ENCODE data around the gene HGS. TPM values are rescaled to one million over a fixed set of nuclear protein-coding genes. Genes with fewer than 3 reads are reported as not detected.

HGS gene
- total and polyA plus RNA-seq, 2 experiments from 2014 or later: 59.2 to 128 TPM

DNA sequence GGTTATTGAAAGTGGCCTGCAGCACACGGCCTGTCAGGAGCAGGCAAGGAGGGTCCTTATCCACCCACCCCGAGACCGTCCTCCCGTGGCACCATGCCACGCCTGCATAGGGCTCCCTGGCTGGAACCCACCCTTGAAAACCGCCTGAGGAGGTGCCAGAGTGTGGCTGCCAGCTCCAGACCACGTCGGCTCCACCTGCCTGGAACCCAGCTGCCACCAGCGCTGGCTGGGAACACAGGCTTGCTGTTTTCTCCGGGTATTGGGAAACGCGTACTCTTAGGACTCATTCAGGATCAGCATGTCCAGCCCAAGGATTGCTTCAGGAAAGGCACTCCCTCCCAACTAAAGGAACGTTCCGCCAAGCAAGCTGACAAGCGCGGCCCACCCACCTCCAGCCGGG, 6.9 kb upstream of the HGS start:
- no peaks in the 10 kb centered on the region for H3K9me2 ChIP-seq (replicated peaks; ENCODE audit: insufficient read depth)
- no peaks in the 10 kb centered on the region for H3K9me3 ChIP-seq (ENCODE audit: low read depth)
- no peak overlapping the region for H3K4me3 ChIP-seq
- H3K4me1 ChIP-seq (ENCODE audit: insufficient read depth): no peaks in the 10 kb centered on the region
- H3K79me2 ChIP-seq: peaks cover 15% of the 10 kb centered on the region
- no peak for DNase-seq (ENCODE audit: low spot score)
- H3K27me3 ChIP-seq: no peaks in the 10 kb centered on the region
- H3K4me2 ChIP-seq: no peak overlapping the region
- no peak overlapping the region for H3K27ac ChIP-seq
- 90% methylated on average over 17 of the region's 17 CpGs for WGBS (ENCODE audit: low lambda C conversion rate, missing lambda C conversion rate)
- H2AFZ ChIP-seq: no peak overlapping the region
- TF ChIP-seq EZH2phosphoT487 (IDR thresholded peaks at IDR 0.05; ENCODE audit: low read depth, severe bottlenecking, unreplicated experiment) (no peak), EZH2 (IDR thresholded peaks at IDR 0.05; ENCODE audit: borderline replicate concordance) (no peak)
- TF ChIP-seq, protein P1, sequence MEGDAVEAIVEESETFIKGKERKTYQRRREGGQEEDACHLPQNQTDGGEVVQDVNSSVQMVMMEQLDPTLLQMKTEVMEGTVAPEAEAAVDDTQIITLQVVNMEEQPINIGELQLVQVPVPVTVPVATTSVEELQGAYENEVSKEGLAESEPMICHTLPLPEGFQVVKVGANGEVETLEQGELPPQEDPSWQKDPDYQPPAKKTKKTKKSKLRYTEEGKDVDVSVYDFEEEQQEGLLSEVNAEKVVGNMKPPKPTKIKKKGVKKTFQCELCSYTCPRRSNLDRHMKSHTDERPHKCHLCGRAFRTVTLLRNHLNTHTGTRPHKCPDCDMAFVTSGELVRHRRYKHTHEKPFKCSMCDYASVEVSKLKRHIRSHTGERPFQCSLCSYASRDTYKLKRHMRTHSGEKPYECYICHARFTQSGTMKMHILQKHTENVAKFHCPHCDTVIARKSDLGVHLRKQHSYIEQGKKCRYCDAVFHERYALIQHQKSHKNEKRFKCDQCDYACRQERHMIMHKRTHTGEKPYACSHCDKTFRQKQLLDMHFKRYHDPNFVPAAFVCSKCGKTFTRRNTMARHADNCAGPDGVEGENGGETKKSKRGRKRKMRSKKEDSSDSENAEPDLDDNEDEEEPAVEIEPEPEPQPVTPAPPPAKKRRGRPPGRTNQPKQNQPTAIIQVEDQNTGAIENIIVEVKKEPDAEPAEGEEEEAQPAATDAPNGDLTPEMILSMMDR (IDR thresholded peaks at IDR 0.05; ENCODE audit: poor library complexity): no peak
- H3K36me3 ChIP-seq (replicated peaks; ENCODE audit: insufficient read depth, low read depth): no peaks in the 10 kb centered on the region
- H4K20me1 ChIP-seq (ENCODE audit: insufficient read depth, poor library complexity, severe bottlenecking): no peaks in the 10 kb centered on the region

DNA sequence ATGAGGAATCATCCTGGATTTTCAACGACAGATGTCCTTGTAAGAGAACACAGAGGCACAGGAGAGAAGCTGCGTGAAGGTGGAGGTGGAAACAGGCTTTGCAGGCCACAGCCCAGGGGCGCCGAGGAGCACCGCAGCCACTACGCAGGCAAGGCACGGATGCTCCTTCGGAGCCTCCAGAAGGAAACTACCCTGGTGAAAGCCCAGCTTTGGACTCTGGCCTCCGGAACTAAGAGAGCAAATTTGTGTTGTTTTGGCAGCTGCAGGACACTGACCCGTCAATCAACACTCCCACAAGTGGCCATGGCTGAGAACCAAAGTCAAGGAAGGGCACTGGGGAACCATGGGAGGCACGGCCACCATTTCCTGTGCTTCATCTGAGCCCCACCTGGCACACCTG, 3.7 kb upstream of the HGS start:
- Histone ChIP-seq H3K9me3 (ENCODE audit: low read depth) (no peaks in the 10 kb centered on the region), H4K20me1 (ENCODE audit: insufficient read depth, poor library complexity, severe bottlenecking) (peaks cover 5% of the 10 kb centered on the region), H2AFZ (no peak overlapping the region), H3K36me3 (replicated peaks; ENCODE audit: insufficient read depth, low read depth) (no peaks in the 10 kb centered on the region), H3K4me3 (no peak overlapping the region), H3K4me1 (ENCODE audit: insufficient read depth) (peaks cover 14% of the 10 kb centered on the region), H3K27ac (no peak overlapping the region), H3K9me2 (replicated peaks; ENCODE audit: insufficient read depth) (no peaks in the 10 kb centered on the region), H3K79me2 (peaks cover 43% of the 10 kb centered on the region), H3K27me3 (no peaks in the 10 kb centered on the region), H3K4me2 (no peak overlapping the region)
- 93% methylated on average over 11 of the region's 11 CpGs for WGBS (ENCODE audit: low lambda C conversion rate, missing lambda C conversion rate)
- no peak for DNase-seq (ENCODE audit: low spot score)
- TF ChIP-seq, protein P1 (IDR thresholded peaks at IDR 0.05; ENCODE audit: poor library complexity): no peak
- TF ChIP-seq EZH2phosphoT487 (IDR thresholded peaks at IDR 0.05; ENCODE audit: low read depth, severe bottlenecking, unreplicated experiment): no peak
- no peak for TF ChIP-seq EZH2 (IDR thresholded peaks at IDR 0.05; ENCODE audit: borderline replicate concordance)

GRCh38 chr17:81681672-81682071, 2.1 kb upstream of the HGS start:
- 93% methylated on average over 17 of the region's 17 CpGs for WGBS (ENCODE audit: low lambda C conversion rate, missing lambda C conversion rate)
- TF ChIP-seq EZH2phosphoT487 (IDR thresholded peaks at IDR 0.05; ENCODE audit: low read depth, severe bottlenecking, unreplicated experiment) (no peak), EZH2 (IDR thresholded peaks at IDR 0.05; ENCODE audit: borderline replicate concordance) (no peak)
- TF ChIP-seq, protein P1 (IDR thresholded peaks at IDR 0.05; ENCODE audit: poor library complexity): no peak
- Histone ChIP-seq H3K9me3 (ENCODE audit: low read depth) (no peaks in the 10 kb centered on the region), H2AFZ (no peak overlapping the region), H3K4me3 (no peak overlapping the region), H3K4me1 (ENCODE audit: insufficient read depth) (peaks cover 18% of the 10 kb centered on the region), H3K27me3 (no peaks in the 10 kb centered on the region), H3K27ac (no peak overlapping the region), H3K79me2 (peaks cover 58% of the 10 kb centered on the region), H3K9me2 (replicated peaks; ENCODE audit: insufficient read depth) (no peaks in the 10 kb centered on the region), H3K36me3 (replicated peaks; ENCODE audit: insufficient read depth, low read depth) (no peaks in the 10 kb centered on the region), H4K20me1 (ENCODE audit: insufficient read depth, poor library complexity, severe bottlenecking) (peaks cover 13% of the 10 kb centered on the region), H3K4me2 (no peak overlapping the region)
- DNase-seq (ENCODE audit: low spot score): no peak
